Subcutaneous adipose tissue (tissue), 4 donors: ENCODE data around the gene RET. TPM values are rescaled to one million over a fixed set of nuclear protein-coding genes. Genes with fewer than 3 reads are reported as not detected.

ENCODE experiments used
- total RNA-seq, 4 donors: library from RNA; depleted of rRNA; stranded (reverse); fragments of >200 nt; gene quantifications; one replicate each; pipeline ENCODE4 v1.1.0, GENCODE V29; 2016
- TF ChIP-seq, protein P1 (sequence below): fragments of 450-650 bp; IDR thresholded peaks from one replicate; pipeline ENCODE4 v1.5.1; 2016; ENCODE audit warnings: low read depth, mild to moderate bottlenecking, control low read depth, antibody characterized with exemption, moderate library complexity

RET gene
- total RNA-seq, 4 donors from 2014 or later, result 0.19 to 1.9 (median 0.49) TPM

DNA sequence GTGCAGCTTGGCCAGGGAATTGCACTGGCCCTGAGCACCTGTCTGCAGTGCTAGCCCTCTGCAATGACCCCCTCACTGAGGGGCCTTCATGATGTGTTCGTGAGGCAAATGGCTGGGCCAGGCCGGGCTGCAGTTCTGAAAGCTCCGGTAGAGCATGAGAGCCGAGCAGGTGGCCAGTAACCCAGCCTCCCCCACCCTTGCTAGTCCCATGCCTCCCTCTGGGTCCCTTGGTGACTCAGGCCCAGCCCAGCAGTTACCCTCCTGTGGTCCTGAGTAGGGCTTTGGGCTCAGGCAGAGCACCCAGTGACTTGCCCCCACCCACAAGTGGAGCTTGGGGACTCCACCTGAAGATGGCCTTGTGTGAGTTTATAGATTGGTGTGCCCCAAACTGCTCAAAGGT lies 45.2 kb downstream of the RET start:
- TF ChIP-seq, protein P1, sequence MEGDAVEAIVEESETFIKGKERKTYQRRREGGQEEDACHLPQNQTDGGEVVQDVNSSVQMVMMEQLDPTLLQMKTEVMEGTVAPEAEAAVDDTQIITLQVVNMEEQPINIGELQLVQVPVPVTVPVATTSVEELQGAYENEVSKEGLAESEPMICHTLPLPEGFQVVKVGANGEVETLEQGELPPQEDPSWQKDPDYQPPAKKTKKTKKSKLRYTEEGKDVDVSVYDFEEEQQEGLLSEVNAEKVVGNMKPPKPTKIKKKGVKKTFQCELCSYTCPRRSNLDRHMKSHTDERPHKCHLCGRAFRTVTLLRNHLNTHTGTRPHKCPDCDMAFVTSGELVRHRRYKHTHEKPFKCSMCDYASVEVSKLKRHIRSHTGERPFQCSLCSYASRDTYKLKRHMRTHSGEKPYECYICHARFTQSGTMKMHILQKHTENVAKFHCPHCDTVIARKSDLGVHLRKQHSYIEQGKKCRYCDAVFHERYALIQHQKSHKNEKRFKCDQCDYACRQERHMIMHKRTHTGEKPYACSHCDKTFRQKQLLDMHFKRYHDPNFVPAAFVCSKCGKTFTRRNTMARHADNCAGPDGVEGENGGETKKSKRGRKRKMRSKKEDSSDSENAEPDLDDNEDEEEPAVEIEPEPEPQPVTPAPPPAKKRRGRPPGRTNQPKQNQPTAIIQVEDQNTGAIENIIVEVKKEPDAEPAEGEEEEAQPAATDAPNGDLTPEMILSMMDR, result no peak

DNA sequence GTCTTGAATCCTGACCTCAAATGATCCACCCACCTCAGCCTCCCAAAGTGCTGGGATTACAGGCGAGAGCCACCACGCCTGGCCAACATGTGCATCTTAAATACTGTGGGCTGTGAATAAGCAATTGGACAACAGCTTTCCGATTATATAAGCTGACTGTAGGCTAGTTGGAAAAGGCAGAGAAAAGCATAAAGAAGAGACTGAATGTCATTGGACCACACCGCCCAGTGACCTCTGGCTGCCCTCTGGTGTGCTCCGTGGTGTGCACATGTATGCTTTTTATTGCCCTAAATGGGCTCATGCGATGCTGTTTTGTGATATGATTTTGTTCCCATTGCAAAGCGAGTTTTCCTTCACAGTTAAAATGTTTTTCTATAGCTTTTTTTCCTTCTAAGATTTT lies 46.0 kb downstream of the RET start:
- TF ChIP-seq, protein P1, result no peak

DNA sequence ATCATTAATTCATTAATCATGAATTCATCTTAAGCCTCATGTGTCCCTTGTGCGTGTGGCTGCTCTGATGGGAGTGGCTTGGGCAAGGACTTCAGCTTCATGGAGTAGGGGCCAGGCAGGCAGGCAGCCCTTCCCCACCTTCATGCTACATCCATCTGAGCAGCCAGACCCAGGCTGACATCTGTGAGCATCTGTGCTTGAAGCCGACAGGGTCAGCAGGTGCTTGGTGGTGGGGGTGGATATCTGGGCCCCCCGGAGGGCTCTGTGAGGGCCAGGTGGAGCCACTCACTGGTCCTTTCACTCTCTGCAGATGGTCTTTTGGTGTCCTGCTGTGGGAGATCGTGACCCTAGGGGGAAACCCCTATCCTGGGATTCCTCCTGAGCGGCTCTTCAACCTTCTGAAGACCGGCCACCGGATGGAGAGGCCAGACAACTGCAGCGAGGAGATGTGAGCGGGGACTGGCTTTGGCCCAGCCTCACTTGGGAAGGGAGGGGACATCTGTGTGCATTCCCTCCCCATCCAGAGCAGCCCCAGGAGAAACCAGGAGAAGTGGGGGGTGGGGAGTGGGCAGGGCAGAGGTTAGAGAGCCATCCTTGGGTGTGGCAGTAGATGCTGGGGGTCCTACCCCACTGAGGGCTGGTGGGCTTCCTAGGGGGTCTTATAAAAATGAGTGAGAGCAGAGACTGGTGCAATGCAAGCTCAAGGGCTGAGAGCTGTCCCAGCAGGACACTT lies 46.7 kb downstream of the RET start:
- TF ChIP-seq, protein P1, result no peak

DNA sequence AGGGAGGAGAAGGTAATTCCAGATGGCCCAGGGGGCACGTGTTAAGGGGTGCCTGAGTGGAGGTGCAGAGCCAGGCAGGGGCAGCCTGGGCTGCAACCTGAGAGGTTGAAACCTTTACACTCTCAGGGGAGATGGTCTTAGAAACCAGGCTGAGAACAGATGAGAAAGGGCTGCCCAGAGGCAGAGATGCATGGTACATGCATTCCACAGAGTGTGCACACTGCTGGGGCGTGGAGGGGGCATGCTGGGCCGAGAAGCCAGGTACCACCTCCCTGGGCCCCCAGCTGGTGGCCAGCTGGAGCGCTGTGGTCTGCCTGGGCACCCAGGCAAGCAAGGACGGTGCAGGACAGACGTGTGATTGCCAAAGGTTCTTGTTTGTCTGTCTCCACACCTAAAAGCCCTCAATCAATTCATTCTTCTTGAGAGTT lies 47.2 kb downstream of the RET start:
- TF ChIP-seq, protein P1, result no peak

DNA sequence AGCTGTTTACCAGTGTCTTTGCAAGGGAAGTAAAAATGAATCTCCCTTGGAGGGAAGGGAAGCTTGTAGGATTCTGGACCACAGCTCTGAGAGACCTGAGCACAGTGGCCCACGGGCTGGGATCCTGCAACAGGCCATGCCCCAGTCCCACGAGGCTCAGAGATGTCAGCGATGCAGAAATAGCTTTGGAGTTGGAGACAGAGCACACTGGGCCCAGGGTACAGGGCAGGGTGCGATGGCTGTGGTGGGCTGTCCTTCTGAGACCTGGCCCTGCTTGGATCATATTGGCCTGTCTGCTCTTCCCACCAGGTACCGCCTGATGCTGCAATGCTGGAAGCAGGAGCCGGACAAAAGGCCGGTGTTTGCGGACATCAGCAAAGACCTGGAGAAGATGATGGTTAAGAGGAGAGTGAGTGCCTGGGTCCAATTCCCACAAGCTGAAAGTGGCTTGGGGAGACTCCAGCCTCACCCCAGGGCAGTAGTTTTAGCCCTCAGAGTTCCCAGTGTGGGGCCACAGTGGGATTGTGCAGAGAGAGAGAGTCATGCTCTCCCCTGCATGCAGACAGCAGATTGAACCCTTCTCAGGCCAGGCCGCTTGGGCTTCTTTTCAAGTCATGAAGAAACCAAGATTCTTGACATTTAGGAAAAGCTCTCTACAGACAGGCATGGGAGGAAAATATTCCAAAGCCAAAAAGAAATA lies 47.9 kb downstream of the RET start:
- TF ChIP-seq, protein P1, result no peak

DNA sequence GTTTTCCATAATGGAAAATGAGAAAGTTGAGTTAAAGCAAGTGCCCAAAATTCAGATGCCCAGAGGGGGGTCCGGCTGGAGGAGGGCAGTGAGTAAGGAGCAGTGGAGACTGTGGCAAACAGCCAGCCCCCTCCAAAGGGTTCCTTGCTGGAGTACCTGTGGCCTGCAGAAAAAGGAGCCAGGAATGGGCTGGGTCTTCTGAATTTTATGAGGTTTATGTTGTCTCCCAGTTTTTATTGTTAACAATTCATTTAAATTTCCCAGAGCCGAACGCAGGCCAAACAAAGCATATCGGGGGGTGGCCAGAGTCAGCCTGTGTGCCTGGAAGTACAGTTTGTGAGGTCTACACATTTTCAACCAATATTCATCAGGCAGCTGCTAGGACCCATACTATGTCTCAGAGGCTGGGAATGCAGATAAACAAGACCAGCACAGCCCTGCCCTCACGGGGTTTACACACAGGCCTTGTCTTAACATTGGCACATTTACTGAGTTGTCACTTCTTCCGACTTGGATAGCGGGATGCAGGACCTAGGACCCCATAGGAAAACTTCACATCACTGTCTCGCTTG lies 48.5 kb downstream of the RET start:
- TF ChIP-seq, protein P1, result no peak
